ENCODE data around the gene ADAMTS13.

ADAMTS13 gene

DNA sequence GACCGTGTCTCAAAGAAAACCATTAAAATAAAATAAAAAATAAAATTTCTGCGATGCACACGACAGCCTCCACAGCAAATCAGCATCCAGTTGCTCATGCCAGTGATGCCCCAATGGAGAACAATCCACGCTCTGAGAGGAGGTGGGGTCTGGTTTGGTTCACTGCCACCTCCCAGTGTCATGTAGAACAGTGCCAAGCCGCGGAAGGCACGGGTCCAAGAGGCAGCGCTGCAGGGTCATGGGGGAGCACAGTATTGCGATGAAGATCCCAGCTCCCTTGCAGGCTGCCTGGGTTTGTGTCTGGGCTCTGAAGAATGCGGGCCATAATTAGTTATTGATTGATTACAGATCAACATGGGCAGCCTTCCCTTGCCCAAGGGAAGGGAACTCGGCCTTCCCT is 31.5 kb downstream of the ADAMTS13 start:
- DNase-seq (ENCODE audit: low read depth): no peak
- no peak for TF ChIP-seq CTCF (IDR thresholded peaks at IDR 0.05; ENCODE audit: insufficient read depth, low read depth, low read length, missing control alignments)
- H3K4me3 ChIP-seq (ENCODE audit: low read length): no peak overlapping the region

- no peak for DNase-seq (ENCODE audit: low read depth)
- TF ChIP-seq CTCF (IDR thresholded peaks at IDR 0.05; ENCODE audit: insufficient read depth, low read depth, low read length, missing control alignments): no peak
- no peak overlapping the region for H3K4me3 ChIP-seq (ENCODE audit: low read length)
These were observed 32.2 kb downstream of the ADAMTS13 start for GRCh38 chr9:133454325-133454724.

DNA sequence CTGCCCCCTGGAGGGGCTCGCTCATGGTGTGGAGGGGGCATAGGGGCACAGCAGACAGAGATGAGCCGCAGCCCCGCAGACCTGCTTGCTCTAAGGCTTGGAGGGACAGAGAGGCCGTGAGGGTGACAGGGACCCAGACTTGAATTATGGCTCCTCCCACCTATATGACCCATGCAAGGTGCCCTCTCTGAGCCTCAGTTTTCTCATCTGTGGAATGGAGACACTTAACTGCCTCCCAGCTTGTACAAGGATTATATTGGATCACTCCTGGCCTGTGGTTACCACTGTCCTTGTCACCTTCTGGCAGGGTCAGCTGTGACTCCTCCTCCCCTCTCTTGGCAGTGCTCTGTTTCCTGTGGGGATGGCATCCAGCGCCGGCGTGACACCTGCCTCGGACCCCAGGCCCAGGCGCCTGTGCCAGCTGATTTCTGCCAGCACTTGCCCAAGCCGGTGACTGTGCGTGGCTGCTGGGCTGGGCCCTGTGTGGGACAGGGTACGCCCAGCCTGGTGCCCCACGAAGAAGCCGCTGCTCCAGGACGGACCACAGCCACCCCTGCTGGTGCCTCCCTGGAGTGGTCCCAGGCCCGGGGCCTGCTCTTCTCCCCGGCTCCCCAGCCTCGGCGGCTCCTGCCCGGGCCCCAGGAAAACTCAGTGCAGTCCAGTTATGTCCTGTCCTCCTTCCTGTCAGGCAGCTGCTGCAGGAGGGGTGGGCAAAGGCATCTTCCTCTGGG is 32.9 kb downstream of the ADAMTS13 start:
- H3K4me3 ChIP-seq (ENCODE audit: low read length): no peak overlapping the region
- DNase-seq (ENCODE audit: low read depth): no peak
- no peak for TF ChIP-seq CTCF (IDR thresholded peaks at IDR 0.05; ENCODE audit: insufficient read depth, low read depth, low read length, missing control alignments)

- DNase-seq (ENCODE audit: low read depth): no peak
- no peak for TF ChIP-seq CTCF (IDR thresholded peaks at IDR 0.05; ENCODE audit: insufficient read depth, low read depth, low read length, missing control alignments)
- no peak overlapping the region for H3K4me3 ChIP-seq (ENCODE audit: low read length)
These were observed 33.8 kb downstream of the ADAMTS13 start for GRCh38 chr9:133455936-133456335.

GRCh38 chr9:133456409-133456808 is 34.2 kb downstream of the ADAMTS13 start:
- TF ChIP-seq CTCF (IDR thresholded peaks at IDR 0.05; ENCODE audit: insufficient read depth, low read depth, low read length, missing control alignments): no peak
- H3K4me3 ChIP-seq (ENCODE audit: low read length): no peak overlapping the region
- no peak for DNase-seq (ENCODE audit: low read depth)

DNA sequence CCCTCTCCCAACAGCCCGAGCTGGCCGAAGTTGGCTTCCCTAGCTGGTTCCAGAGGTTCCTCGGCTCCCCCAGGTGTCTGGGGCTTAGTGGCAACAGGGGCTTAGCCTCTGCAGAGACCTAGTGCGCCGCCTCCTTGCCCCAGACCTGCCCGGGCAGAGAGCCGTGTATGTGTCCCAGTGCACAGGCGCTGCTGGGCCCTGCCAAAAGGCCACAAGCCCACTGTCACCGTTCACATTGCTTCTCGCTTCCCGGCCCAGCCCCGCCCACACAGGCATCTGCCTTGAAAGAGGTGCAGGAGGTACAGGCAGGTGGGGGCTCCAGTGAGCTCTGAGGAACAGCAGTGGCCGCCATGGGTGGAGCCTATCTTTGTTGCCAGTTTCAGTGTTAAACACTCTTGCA is 35.1 kb downstream of the ADAMTS13 start:
- no peak for TF ChIP-seq CTCF (IDR thresholded peaks at IDR 0.05; ENCODE audit: insufficient read depth, low read depth, low read length, missing control alignments)
- H3K4me3 ChIP-seq (ENCODE audit: low read length): no peak overlapping the region

DNA sequence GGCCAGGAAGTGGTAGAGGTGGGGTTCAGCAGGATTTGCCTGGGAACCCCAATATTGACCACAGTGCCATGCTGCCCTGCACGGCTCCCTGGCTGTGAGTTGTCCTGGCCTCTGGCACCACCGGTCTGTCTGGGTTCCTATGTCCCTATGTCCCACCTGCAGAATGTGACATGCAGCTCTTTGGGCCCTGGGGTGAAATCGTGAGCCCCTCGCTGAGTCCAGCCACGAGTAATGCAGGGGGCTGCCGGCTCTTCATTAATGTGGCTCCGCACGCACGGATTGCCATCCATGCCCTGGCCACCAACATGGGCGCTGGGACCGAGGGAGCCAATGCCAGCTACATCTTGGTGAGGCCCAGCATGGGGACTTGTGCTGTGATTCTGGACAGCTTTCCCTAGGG is 35.6 kb downstream of the ADAMTS13 start:
- DNase-seq (ENCODE audit: low read depth): no peak
- no peak for TF ChIP-seq CTCF (IDR thresholded peaks at IDR 0.05; ENCODE audit: insufficient read depth, low read depth, low read length, missing control alignments)
- no peak overlapping the region for H3K4me3 ChIP-seq (ENCODE audit: low read length)

More for the DNA sequence above, 35.1 kb downstream of the ADAMTS13 start:
- DNase-seq (ENCODE audit: low read depth): no peak

Data from epithelial cell of esophagus (primary cell).